Gastrocnemius medialis (tissue), 4 donors: ENCODE measurements around the gene CBL.

Experiments
- POLR2A ChIP-seq, 2 donors: fragments of 450-650 bp; IDR thresholded peaks; one replicate each; pipeline ENCODE4 v1.6.1; 2017; ENCODE audit warnings: antibody characterized with exemption in 2 of 2, mild to moderate bottlenecking in 2 of 2, moderate library complexity in 2 of 2
- TF ChIP-seq, protein P1 (sequence below), 5 experiments: fragments of 450-650 bp in 3 of 5; fragments of 200-600 bp in 2 of 5; sonication (generic) in 2 of 5; IDR thresholded peaks in 4 of 5; conservative IDR thresholded peaks in 1 of 5; 1 replicate in 4 of 5; 2 replicates in 1 of 5; pipeline ENCODE4 v1.5.1; 2016 to 2019; ENCODE audit warnings: antibody characterized with exemption in 5 of 5, mild to moderate bottlenecking in 3 of 5, moderate library complexity in 3 of 5

DNA sequence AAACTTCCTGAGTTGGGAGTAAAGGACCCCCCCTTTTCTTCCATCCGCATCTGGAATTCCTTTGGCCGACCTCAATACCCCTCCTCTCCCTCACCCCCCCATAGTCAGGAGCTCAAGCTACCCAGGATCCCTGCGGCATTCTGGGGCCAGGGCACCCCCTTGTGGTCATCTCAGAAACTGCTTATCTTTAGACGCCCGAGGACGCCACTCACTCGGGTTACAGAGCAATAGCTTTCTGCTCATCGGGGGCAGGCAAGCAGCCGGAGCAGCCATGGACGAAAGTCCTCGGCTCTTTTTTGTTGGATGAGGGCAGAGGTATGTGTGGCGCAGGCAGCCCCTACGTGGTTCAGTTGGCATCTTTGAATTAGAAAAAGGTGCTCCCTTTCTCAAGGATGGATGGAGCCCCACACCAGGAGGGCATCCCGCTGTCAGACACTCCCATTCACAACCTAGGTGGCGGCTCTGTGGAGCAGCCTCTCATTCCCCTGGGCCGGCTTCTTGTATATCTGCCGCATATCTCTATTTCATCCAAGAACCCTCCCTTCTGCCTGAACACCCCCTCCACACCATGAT lies 132.3 kb downstream of the CBL start:
- TF ChIP-seq, protein P1, sequence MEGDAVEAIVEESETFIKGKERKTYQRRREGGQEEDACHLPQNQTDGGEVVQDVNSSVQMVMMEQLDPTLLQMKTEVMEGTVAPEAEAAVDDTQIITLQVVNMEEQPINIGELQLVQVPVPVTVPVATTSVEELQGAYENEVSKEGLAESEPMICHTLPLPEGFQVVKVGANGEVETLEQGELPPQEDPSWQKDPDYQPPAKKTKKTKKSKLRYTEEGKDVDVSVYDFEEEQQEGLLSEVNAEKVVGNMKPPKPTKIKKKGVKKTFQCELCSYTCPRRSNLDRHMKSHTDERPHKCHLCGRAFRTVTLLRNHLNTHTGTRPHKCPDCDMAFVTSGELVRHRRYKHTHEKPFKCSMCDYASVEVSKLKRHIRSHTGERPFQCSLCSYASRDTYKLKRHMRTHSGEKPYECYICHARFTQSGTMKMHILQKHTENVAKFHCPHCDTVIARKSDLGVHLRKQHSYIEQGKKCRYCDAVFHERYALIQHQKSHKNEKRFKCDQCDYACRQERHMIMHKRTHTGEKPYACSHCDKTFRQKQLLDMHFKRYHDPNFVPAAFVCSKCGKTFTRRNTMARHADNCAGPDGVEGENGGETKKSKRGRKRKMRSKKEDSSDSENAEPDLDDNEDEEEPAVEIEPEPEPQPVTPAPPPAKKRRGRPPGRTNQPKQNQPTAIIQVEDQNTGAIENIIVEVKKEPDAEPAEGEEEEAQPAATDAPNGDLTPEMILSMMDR (IDR thresholded peaks at IDR 0.05 in 4 of 5, conservative IDR thresholded peaks at IDR 0.05 in 1 of 5) = peak; percentile 56 to 88 (median 83)
- no peak for TF ChIP-seq POLR2A (IDR thresholded peaks at IDR 0.05)
